ENCODE results near the gene CDK5R1. TPM values are rescaled to one million over a fixed set of nuclear protein-coding genes. Genes with fewer than 3 reads are reported as not detected.

The CDK5R1 gene
- polyA plus RNA-seq, 3 donors = 4.0 to 5.4 (median 5.0) TPM

DNA sequence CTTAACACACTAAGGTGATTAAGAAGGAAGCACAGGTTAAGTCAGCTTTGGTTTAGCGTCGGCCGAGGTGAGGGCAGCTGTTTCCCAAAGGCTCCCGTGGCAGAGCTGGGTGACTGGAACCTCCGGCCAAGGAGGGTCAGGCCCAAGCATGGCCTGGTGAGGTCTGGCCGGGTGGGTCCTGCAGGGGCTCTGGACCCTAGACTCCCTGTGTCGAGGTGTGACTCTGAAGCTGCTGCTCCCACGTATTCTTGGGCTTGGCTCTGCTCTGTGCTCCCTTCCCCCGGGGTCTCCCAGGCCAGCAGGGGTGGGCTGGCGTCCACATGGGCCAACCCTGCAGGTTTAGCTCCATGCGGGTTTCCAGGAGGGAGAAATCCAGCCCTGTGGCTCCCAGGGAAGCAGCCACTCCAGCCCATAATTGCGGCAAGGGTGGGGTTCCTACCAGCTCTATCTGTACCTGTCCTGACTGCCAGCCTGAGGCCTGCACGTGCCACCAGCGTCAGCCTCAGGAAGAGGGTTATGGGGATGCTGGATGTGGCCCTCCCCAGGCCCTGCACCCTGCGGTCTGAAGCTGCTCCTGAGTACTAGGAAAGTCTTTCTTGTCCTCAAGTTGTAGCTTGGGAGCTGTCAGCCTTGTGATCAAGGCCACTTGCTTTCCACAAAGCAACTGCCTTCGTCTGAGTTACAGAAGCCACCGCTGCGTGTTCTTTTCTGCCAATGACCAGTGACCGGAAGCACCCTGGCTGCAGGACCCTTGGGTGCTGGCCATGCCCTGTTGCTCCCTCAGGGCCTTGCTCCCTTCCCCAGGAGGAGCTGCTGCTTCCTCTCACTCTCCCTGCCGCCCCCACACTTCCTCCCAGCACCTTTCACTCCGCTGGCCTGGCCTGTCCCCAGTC lies 4.8 kb downstream of the CDK5R1 start:
- no peak for DNase-seq

DNA sequence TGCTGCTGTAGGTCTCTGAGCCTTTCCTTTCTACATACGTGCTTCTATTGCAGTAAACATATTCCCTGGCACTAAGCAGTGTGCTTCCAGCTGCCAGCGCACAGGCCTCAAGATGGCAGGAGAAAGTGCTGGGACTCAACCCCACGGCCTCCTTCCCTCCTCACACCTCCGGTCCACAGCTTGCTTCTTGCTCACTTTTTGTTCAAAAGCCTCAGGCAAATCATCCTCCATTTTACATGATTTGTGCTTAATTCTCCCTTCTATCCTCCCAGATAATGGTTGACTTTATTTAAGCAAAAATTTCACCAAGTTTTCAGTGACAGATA lies 5.4 kb downstream of the CDK5R1 start:
- DNase-seq = no peak

DNA sequence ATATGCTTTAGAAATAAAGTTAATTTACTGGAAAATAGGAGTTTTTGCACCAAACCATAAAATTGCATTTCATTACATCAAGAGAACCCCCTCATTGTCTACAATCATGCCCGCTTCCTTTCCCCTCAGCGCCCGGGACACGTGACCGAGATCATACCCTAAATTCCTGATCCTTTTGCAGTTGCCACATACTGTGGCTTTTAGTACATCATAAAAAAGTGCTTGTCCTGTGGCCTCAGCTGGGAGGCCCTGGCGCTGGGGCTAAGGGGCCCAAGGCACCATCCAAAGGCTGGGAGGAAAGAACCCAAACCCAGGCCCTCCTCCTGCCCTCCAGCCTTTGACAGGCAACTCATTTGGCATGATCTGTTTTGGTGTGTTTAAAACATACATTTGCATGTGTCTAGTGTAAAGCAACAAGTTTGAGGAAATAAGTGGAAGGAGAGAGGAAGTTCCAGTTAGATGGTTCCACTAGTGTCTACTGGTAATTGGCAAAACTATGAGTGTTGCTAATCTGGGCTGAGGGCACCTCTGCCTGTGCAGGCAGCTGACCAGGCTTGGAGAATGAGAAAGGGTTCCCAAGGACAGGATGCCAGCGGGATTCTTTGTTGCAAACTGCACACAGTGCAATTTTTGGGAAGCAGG lies 6.0 kb downstream of the CDK5R1 start:
- DNase-seq = no peak

DNA sequence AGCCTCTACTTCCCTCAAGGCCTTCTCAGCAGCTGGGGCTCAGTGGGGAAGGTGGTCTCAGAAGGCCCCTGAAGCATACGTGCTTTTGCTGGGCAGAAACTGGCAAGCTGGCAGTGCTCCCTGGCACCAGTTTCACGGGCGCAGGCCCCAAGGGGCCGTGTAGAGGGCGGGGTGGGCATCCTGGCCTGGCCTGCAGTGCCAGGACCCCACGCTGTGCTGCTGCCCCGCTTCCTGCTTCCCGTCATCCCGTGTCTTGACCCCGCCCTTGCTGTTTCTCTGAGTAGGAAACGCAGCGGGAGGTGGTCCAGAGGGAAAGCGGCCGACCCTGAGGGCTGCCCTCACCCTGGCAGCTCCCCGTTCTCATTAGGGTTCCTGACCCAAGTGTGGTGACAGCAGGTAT lies 6.8 kb downstream of the CDK5R1 start:
- no peak for DNase-seq

DNA sequence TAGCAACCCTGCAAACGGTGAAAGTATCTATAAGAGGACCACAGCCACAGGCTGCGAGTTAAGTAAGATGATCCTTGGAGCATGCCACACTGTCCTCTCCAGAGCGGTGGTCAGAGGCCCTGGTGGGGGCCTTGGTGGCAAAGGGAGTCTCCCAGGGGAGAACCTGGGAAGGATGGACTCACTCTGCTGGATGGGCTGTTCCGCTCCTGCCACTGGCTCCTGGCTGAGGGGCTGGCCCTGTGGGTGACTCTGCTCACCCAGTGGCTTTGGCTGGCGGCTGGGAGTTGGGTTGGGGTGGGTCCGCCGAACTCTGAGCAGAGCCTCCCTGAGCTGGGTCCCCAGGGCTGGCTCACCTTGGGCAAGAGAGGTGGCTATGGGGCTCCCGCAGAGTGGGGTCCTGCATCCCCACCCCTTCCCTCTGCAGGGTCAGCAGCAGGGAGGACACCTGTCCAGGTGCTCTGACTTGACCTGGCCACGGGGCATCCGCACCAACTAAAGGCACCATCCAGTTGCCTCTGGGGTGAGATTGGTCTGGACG lies 7.3 kb downstream of the CDK5R1 start:
- DNase-seq = no peak

DNA sequence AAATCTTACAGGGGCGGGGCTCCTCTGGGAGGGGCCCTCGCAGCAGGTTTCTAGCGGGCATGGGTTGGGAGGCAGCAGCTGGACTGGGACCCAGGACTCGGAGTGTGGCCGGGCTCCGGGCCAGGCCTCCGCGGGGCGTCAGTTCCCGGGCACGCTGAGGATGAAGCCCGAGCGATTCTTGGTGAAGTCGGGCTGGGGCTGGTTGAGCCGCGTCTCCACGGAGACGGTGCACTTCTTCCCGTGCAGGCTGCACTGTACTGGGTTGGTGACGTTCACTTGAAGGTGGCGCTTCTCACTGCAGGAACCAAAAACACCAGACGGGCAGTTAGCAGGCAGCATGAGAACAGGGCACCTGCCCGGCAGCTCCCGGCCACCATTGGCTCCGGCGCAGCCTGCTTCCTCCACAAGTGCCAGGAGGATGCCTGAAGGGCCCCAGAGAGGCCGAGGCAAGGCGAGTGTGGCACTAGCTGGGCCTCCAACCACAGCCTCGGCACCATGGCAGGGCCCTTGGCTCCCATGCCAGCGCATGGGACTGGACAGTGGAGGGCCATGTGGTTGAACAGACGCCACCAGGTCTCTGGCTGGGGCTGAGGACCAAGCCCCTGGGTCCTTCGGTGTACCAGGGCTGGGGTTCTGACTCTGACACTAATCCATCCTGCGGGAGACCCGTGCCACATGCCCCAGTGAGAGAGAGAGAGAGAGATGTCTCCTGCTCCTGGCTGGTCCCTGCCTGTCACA lies 8.0 kb downstream of the CDK5R1 start:
- no peak for DNase-seq

DNA sequence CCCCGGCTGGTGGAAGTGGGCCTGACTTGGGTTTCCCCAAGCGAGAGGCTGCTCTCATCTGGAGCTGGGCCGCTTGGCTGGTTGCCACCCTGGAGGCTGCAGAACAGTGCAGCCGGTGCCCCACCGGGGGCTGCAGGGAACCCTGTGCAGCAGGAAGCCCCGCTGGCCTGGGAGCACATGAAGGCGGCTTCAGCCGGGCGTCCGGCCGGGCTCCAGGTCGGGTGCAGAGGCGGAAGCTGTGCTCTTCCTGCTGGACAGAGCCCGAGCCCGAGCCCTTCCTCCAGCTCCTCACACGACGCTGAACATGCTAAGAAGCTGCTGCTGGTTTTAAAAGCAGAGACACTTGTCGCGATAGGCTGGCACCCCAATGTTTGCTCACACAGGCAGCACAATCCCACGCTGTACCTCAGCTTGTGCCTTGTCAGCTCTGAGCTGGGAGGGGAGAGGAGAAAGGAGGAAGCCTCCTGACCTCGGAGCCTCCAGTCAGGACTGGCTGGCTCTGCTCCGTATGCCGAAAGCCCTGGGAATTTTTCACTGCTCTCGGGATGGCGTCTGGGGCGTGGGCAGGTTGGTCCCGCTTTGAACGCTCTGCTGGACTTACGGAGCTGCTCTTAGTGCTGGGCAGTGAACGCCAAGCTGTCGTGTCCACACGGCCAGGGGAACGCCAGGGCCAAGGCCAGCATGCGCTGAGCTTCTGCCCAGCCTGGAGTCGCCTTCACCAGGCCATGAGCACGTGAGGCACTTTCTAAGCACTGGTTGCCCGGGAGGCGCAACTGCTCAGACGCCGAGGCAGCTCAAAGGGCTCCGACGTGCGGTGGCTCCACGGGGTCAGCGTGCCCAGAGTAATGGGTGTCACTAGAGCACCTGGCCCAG lies 8.8 kb downstream of the CDK5R1 start:
- DNase-seq = no peak

DNA sequence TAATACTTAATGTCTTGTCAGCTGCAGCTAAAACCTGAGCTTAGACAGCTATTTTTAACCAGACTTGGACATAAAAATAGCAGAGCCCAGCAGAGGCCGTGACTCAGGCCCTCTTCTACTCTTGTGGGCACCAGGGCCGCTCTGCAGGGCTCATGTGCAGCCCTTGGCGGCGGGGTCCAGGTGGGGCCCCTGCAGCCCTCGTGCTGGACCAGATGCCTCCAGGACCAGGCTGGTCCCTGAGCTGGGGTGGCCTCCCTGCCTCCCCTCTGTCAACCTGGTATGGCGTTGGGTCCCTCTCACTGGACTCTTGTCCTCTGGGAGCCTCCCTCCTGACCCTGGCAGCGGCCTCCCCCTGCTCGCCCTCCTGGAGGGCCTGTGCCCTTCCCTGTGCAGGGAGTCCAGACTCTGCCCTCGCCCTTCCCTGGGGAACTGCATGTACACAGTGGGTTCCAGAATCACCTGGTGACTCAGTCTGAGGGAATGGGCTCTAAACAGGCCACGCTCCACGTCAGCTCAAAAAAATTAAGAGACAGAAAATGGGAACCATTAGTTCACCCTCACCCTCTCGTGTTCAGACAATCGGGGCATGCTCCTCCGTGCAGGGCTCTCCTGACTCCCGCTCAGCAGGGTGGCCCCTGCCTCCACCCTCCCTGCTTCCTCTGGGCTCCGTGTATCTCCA lies 9.7 kb downstream of the CDK5R1 start:
- DNase-seq = no peak

DNA sequence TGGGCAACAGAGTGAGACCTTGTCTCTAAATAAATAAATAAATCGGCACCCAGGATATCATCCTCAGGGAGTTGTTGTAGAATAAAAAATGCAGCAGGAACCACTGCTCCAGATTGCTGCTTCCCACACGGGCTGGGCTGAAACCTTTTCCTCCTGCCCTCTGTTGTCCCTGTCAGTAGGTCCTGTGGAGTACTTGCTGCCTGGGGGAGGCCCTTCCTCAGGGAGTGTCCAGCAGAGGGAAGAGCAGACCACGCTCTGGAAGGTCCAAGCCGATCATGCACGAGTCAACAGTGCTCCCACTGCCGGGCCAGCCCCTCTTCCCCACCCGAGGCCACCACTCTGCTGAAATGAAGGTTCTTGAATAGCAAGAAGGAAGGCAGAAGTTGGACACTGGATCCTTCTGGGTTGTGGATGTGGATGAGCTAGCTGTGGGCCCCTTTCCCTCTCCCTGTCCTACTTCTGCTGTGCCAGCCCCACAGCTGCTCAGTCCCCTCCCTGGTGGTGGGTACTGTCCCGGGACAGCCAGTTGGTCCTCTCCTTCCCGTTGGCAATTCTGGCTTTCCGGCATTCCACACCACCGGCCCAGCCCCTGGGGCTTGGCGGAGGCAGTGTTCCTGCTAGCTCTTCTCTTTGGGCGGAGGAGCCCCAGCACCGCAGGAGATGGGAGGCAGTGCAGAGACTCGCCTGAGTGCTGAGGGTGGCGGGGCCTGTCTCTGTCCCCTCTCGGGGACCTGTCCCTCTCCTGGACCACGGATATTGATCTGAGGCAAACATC lies 10.8 kb downstream of the CDK5R1 start:
- DNase-seq = no peak

DNA sequence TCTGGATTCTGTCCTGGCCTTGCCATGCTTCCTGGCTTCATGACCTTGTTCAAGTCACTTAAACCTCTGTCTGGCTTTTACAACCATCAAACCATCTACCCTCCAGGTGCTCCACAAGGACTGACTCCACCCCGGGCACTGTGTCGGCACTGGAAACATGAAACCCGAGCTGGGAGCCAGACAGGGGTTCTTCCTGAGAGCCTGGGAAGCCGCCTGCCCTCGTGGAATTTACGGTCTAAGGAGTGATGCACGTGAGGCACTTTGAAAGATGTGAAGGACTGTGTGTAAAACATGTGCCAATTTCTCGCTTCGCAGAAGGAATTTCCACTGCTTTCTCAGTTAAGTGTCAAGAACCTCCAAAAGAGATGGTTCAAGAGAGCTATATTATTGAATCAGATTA lies 11.6 kb downstream of the CDK5R1 start:
- DNase-seq = no peak

DNA sequence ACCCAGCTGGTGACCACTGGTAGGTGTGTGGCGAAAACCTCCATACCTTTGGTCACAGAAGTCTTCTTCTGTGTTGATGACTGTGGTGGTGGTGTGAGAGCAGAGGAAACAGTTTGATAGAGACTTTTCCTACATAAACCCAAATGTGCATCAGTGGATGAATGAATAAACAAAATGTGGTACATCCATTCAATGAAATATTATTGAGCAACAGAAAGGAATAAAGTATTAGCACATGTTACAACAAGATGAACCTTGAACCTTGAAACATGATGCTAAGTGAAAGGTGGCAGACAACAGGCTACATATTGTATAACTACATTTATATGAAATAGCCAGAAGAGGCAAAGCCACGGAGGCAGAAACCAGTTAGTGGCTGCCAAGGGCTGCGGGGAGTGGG lies 15.2 kb downstream of the CDK5R1 start:
- DNase-seq = no peak

DNA sequence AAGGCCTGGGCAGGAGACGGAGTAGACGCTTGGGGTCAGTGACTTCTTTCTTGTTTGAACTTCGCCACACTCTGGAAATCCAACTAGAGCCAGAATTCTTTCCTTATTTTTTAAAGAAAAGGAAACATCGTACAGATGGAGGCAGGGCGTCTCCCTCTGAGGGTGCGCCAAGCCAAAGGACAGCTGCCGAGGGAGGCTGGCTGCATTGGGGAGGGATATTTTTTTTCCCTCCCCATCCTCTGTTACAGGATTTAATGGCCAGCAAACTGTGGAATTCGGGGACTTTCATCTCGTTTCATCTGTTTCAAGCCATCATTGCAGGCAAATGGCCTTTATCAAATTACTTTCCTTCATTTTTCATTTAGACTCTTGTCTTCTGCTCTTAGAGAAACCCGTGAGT lies 15.9 kb downstream of the CDK5R1 start:
- no peak for DNase-seq

DNA sequence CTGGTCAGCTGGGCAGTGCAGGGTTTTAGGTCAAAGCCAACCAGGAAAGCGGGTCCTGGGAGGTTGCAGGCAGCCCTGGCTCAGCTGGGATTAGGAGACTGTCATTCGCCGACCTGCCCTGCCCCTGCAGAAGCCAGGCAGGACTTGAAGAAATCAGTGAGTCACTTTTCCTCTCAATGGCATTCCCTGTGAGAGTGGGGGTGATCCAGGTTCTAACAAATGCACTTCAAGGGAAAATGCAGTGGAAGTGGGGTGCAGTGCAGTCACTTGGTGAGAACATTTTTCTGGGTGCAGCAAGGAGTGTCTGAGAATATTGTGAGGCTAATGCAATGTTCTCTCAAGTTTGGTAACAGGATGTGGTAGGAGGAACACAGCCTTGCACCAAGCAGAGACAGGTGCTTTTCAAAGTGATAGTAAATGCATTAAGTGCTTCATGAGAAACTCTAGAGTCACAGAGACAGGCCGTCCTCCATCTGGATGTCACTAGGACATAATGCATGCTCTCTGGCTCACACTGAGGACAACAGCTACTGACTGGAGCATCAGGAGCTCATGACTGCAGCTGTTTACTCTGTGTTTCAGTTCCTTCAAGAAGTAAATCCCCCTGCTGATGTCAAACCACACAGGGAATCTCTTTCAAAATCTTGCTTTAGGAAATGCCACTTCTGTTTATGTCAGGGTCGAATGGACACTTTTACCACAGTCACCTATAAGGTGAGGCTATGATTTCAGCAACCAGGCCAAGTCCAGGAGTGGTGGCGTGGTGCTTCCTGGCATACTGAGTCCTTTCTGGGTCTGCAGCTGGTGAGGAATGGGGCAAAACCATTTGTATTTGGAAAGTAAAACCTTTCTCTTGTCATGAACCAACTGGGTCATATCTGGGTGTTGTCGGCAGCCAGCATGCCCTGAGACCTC lies 16.7 kb downstream of the CDK5R1 start:
- no peak for DNase-seq

DNA sequence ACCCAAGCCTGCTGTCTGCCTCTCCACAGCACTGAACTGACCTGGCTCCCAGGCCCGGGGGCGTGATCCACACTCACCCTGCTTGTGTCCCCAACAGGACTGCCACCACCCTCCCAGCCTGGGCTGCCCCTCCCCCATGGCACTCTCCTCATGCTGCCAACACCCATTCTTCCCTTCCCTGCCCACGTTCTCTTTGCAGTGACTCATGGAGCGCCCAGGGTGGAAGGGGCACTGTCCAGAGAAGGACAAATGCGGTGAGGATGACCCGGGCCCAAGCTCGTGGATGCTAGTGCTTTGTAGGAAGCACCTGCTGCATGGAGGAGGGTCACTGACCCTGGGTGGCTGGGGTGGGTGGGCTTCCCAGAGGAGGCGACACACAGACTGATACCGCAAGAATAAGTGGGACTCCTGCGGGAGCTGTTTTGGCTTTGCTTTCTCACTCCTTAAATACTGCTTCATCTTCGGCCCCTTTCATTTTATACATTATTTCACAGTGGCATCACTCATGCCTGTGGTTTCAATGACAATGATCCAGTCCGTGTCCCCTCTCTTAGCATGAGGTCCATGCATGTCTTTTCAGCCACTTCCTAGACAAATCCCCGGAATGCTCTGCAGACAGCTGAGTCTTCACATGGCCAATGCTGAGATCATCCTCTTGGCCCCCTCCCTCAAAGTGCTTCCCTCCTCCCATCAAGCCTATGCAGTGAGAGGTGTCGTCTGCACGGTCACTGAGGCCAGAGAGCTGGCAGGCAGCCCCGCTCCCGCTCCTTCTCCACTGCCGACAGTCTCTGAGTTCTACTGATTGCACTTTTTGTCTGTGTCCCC lies 17.6 kb downstream of the CDK5R1 start:
- no peak for DNase-seq

DNA sequence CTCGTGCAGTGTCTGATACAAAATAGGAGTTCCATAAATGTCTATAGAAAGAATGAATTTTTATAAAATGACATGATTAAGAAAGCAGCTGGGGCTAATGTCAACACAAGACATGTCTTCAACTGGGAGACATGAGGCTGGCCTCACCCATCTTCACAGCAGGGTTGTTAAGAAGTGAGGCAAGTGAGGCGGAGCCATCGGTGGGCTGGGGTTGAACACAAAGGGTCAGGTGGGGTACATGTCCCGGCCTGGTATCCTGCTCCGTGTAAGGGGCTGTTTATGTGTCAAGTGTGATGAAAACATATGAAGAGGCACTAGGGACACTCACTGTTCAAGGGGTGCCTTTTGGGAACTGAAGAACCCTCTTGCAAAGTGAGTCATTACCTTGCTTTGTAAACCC lies 22.1 kb downstream of the CDK5R1 start:
- DNase-seq = no peak

DNA sequence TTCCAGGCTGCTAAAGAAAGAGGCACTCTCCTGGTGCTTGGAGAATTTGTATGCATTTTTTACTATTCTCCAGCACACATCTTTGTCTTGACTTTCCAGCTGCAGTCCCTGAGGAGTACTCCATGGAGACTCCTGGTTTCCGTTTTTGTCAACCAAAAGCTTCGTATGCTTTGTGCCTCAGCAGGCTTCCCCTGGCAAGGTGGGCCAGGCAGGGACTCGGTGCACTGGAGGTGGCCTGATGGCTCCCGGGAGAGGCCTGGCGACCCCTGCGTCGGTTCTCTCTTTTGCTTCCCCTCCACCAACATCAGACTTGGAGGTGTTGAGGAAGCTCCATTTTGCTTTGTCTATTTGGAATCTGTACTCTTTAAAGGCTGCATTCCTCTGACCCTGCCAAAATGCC lies 23.7 kb downstream of the CDK5R1 start:
- no peak for DNase-seq

DNA sequence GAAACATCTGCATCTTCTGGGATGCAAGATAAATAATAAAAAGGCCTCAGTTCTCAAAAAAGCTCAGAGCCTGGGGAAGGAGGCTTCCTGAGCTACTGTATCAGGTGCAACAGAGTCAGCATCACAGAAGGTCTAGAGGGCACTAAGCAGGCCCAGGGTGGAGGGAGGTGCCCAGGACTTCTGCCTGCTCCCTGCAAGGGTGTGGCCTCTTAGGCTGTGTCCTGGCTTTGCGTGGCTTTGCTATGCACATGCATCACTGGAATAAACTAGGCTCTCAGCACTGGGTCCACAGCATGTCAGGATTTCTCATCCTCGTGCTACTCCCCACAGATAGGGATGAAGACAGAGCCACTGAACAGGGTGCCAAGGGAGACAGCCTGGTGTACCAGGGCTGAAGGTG lies 25.5 kb downstream of the CDK5R1 start:
- no peak for DNase-seq

DNA sequence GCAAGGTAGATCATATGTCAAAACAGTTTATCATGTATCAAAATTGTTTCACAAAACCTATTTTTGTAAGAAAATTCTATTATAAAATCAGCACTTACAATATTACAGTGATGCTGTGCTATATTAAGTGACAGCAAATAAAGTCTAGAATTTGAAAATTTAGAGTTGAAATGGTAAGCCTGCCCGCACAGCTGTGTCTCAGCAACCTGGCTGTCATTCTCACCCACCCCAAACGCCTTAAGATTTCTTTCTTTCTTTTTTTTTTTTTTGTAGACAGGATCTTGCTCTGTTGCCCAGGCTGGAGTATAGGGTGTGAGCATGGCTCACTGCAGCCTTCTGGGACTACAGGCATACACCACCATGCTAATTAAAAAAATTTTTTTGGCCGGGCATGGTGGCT lies 26.8 kb downstream of the CDK5R1 start:
- no peak for DNase-seq

All from renal pelvis (tissue), 4 donors.